SK-N-SH (cell line): ENCODE results near the gene HPCAL1. TPM values are rescaled to one million over a fixed set of nuclear protein-coding genes. Genes with fewer than 3 reads are reported as not detected.

ENCODE experiments used
- CTCF ChIA-PET: fragments of 300-600, 350-600 bp; formaldehyde crosslinking; extraction: SDS; loops from one replicate; lab custom pipeline; 2021; lab: Yijun Ruan, JAX
- POLR2A ChIA-PET: fragments of 350-600 bp; sonication (Branson Sonifier 250); formaldehyde crosslinking; extraction: SDS; loops from one replicate; lab custom pipeline; 2020; ENCODE audit warnings: antibody characterized with exemption, inconsistent platforms; lab: Yijun Ruan, JAX
- DNase-seq: peaks from one replicate; pipeline ENCODE4 v3.0.0; 2012
- H2AFZ ChIP-seq: fragments of 200-600 bp; sonication (generic); 2 replicates; pipeline ENCODE4 v1.8.1; 2016; ENCODE audit warnings: antibody characterized with exemption, mild to moderate bottlenecking, low read depth
- H3F3A ChIP-seq: fragments of 200-600 bp; sonication (generic); replicated peaks from 2 replicates; pipeline ENCODE3; 2016; ENCODE audit warnings: antibody characterized with exemption, mild to moderate bottlenecking; ENCODE audit not compliant: insufficient read depth
- H3K27ac ChIP-seq, 2 experiments: fragments of 200-500 bp in 1 of 2; fragments of 200-600 bp in 1 of 2; sonication (Bioruptor generic) in 1 of 2; sonication (generic), shearing (Covaris generic) in 1 of 2; 2 replicates each; pipeline versions ENCODE4 v1.5.1 to v1.6.1; 2014 to 2016; ENCODE audit warnings: low read depth in 2 of 2, inconsistent platforms in 1 of 2, low read length in 1 of 2, mild to moderate bottlenecking in 1 of 2, mixed read lengths in 1 of 2
- H3K27me3 ChIP-seq: fragments of 200-600 bp; sonication (generic), shearing (Covaris generic); 2 replicates; pipeline ENCODE4 v1.6.1; 2016; ENCODE audit warnings: mixed run types; ENCODE audit not compliant: insufficient read depth
- H3K36me3 ChIP-seq, 2 experiments: fragments of 200-500 bp in 1 of 2; fragments of 200-600 bp in 1 of 2; sonication (Bioruptor generic) in 1 of 2; sonication (generic) in 1 of 2; replicated peaks in 1 of 2; 2 replicates each; pipeline versions ENCODE3 to v1.5.1; 2014 to 2016; ENCODE audit warnings: low read length in 1 of 2, mild to moderate bottlenecking in 1 of 2; ENCODE audit not compliant: insufficient read depth in 2 of 2, control insufficient read depth in 1 of 2
- H3K4me1 ChIP-seq, 2 experiments: fragments of 200-500 bp in 1 of 2; fragments of 200-600 bp in 1 of 2; sonication (Bioruptor generic) in 1 of 2; sonication (generic), shearing (Covaris generic) in 1 of 2; 2 replicates each; pipeline versions ENCODE4 v1.5.1 to v1.6.1; 2014 to 2016; ENCODE audit warnings: low read depth in 1 of 2, low read length in 1 of 2, mixed run types in 1 of 2; ENCODE audit not compliant: insufficient read depth in 2 of 2, control insufficient read depth in 1 of 2
- H3K4me2 ChIP-seq: fragments of 200-600 bp; sonication (generic), shearing (Covaris generic); 2 replicates; pipeline ENCODE4 v1.6.1; 2017; ENCODE audit warnings: mixed run types
- H3K4me3 ChIP-seq, 2 experiments: fragments of 200-500 bp in 1 of 2; fragments of 200-600 bp in 1 of 2; sonication (Bioruptor generic) in 1 of 2; sonication (generic), shearing (Covaris generic) in 1 of 2; 2 replicates each; pipeline versions ENCODE4 v1.5.1 to v1.8.1; 2014 to 2016; ENCODE audit warnings: low read depth in 2 of 2, inconsistent platforms in 1 of 2, low read length in 1 of 2, mild to moderate bottlenecking in 1 of 2, mixed read lengths in 1 of 2, moderate library complexity in 1 of 2
- H3K79me2 ChIP-seq: fragments of 200-600 bp; sonication (generic); 2 replicates; pipeline ENCODE4 v1.8.1; 2017; ENCODE audit warnings: mild to moderate bottlenecking; ENCODE audit not compliant: insufficient read depth
- H3K9ac ChIP-seq: fragments of 200-600 bp; sonication (generic); 2 replicates; pipeline ENCODE4 v1.6.1; 2017; ENCODE audit warnings: mixed run types
- H3K9me2 ChIP-seq: fragments of 200-600 bp; sonication (generic); 2 replicates; pipeline ENCODE4 v1.6.1; 2017; ENCODE audit warnings: mixed run types
- H3K9me3 ChIP-seq: fragments of 200-600 bp; sonication (generic); 2 replicates; pipeline ENCODE4 v1.6.1; 2017; ENCODE audit warnings: mixed run types, mild to moderate bottlenecking, moderate library complexity
- H4K20me1 ChIP-seq: fragments of 200-600 bp; sonication (generic); 2 replicates; pipeline ENCODE4 v1.6.1; 2017; ENCODE audit warnings: mild to moderate bottlenecking, mixed run types; ENCODE audit not compliant: insufficient read depth
- CHD2 ChIP-seq: fragments of 150-350 bp; IDR thresholded peaks from 2 replicates; pipeline ENCODE4 v1.6.1; 2018; ENCODE audit warnings: low read length; ENCODE audit not compliant: partially characterized antibody
- ELF1 ChIP-seq: IDR thresholded peaks from 2 replicates; pipeline ENCODE4 v1.4.0; 2012
- EZH2phosphoT487 ChIP-seq: fragments of 200-600 bp; sonication (generic); IDR thresholded peaks from 2 replicates; pipeline ENCODE4 v1.6.1; 2017; ENCODE audit warnings: low read depth, mixed run types, mild to moderate bottlenecking, antibody characterized with exemption, moderate library complexity, borderline replicate concordance
- FOSL2 ChIP-seq: IDR thresholded peaks from 2 replicates; pipeline ENCODE4 v1.4.0; 2012; ENCODE audit warnings: low read depth, mild to moderate bottlenecking, moderate library complexity, borderline replicate concordance
- FOXM1 ChIP-seq: IDR thresholded peaks from 2 replicates; pipeline ENCODE4 v1.4.0; 2012; ENCODE audit warnings: low read depth, mild to moderate bottlenecking
- GABPA ChIP-seq: IDR thresholded peaks from 2 replicates; pipeline ENCODE4 v1.4.0; 2012; ENCODE audit warnings: low read depth, mild to moderate bottlenecking
- GATA2 ChIP-seq: sonication (generic); formaldehyde crosslinking; IDR thresholded peaks from 2 replicates; pipeline ENCODE4 v1.5.0; 2020; ENCODE audit warnings: mild to moderate bottlenecking, missing genetic modification reagents
- JUND ChIP-seq: IDR thresholded peaks from 2 replicates; pipeline ENCODE4 v1.4.0; 2012
- MXI1 ChIP-seq: IDR thresholded peaks from 2 replicates; pipeline ENCODE4 v1.6.1; 2012; ENCODE audit warnings: mild to moderate bottlenecking, low read depth, low read length, improper control_type of control experiment
- NFIC ChIP-seq: IDR thresholded peaks from 2 replicates; pipeline ENCODE4 v1.4.0; 2012; ENCODE audit warnings: borderline replicate concordance
- NRF1 ChIP-seq: IDR thresholded peaks from 2 replicates; pipeline ENCODE4 v1.6.1; 2012; ENCODE audit warnings: low read depth, mild to moderate bottlenecking, low read length
- POLR2AphosphoS5 ChIP-seq: IDR thresholded peaks from 2 replicates; pipeline ENCODE4 v1.6.1; 2012; ENCODE audit warnings: low read depth, low read length
- RAD21 ChIP-seq: IDR thresholded peaks from 2 replicates; pipeline ENCODE4 v1.6.1; 2012; ENCODE audit warnings: mild to moderate bottlenecking, low read length
- RCOR1 ChIP-seq: fragments of 150-350 bp; IDR thresholded peaks from 2 replicates; pipeline ENCODE4 v1.6.1; 2017; ENCODE audit warnings: antibody characterized with exemption, low read length
- RFX5 ChIP-seq: IDR thresholded peaks from 2 replicates; pipeline ENCODE4 v1.6.1; 2012; ENCODE audit warnings: mild to moderate bottlenecking, improper control_type of control experiment, low read length
- RXRA ChIP-seq: IDR thresholded peaks from 2 replicates; pipeline ENCODE4 v1.4.0; 2012; ENCODE audit warnings: low read depth, mild to moderate bottlenecking, borderline replicate concordance
- SIN3A ChIP-seq: IDR thresholded peaks from 2 replicates; pipeline ENCODE4 v1.6.1; 2012; ENCODE audit warnings: low read depth, mild to moderate bottlenecking, low read length, moderate library complexity, borderline replicate concordance
- TAF1 ChIP-seq: IDR thresholded peaks from 2 replicates; pipeline ENCODE4 v1.6.1; 2012; ENCODE audit warnings: low read depth, mild to moderate bottlenecking, low read length, moderate library complexity, borderline replicate concordance
- TCF12 ChIP-seq: IDR thresholded peaks from 2 replicates; pipeline ENCODE4 v1.4.0; 2012
- WGBS: methylation state at CpG from one replicate; pipeline ENCODE4 v1.1.6; 2017; ENCODE audit warnings: low lambda C conversion rate; 5-methylcytosine and 5-hydroxymethylcytosine counted together
- polyA plus RNA-seq, 3 experiments: library from polyadenylated mRNA; depleted of rRNA; stranded (reverse); fragments of >200 nt; gene quantifications; 2 replicates each; pipeline ENCODE4 v1.2.3, GENCODE V29; 2012
- TF ChIP-seq, protein P1 (sequence below): IDR thresholded peaks from 2 replicates; pipeline ENCODE4 v1.4.0; 2012; ENCODE audit warnings: low read depth
- TF ChIP-seq, protein P2 (sequence below): IDR thresholded peaks from 2 replicates; pipeline ENCODE4 v1.6.1; 2012; ENCODE audit warnings: mild to moderate bottlenecking, low read depth, low read length, moderate library complexity
- TF ChIP-seq, protein P3 (sequence below): IDR thresholded peaks from 2 replicates; pipeline ENCODE4; 2012

The HPCAL1 gene
- polyA plus RNA-seq, 1 of the 3 experiments (the other 2 are of a cell fraction) = 77.0 TPM

DNA sequence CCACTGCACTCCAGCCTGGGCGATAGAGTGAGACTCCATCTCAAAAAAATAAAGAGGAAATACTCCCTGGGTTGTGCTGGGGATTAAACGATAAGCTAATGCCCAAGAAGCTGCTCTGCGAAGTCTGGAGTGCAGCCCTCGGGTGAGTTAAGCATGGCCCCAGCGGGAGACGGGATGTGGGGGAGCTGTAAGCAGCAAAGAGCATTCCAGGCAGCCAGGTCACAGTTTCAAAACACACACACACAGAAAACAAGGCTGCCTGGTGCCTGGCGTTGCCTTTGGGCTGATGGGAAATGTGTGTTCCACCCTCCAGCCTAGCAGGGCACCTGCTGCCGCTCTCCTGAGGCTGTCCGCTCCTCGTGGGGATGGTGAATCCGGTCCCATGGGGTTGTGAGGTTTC, 121.3 kb downstream of the HPCAL1 start (continued):
- no peak for TF ChIP-seq CHD2
- no peak for TF ChIP-seq MXI1
- TF ChIP-seq TAF1 = no peak
- TF ChIP-seq RXRA = no peak

DNA sequence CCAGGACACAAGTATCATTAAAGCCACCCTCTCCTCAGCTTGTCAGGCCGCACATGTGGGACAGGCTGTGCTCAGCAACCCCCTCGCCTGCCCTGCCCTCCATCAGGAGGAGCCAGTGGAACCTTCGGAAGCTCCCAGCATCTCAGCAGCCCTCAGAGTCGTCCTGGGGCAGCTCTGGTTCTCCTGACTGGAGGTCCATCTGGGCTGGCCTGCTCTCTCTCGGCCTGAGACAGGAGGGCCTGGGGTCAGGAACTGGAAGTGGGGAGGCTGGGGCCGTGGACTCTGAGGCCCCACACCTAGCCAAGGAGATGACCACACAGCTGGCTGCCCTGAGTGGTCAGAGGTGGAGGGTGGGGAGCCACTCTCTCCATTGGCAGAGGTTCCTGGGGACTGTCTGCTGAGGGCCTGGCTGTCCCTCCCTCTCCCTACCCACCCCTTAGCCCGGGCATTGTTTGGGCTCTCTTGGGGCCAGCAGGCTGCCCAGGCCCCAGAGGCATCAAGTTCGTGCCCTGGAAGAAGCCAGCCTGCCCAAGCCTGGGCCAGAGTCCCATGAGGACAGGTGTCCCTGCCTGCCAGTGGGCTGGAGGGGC, 122.3 kb downstream of the HPCAL1 start:
- Histone ChIP-seq H3K9me3 (no peaks in the 10 kb centered on the region), H3K27me3 (no peaks in the 10 kb centered on the region), H3K9ac (no peak overlapping the region), H3F3A (no peaks in the 10 kb centered on the region), H3K4me2 (no peak overlapping the region), H3K4me3 (no peak overlapping the region), H3K36me3 (peaks cover 4 to 16% of the 10 kb centered on the region in 2 experiments), H3K9me2 (no peaks in the 10 kb centered on the region), H3K79me2 (no peaks in the 10 kb centered on the region), H2AFZ (no peak overlapping the region), H3K27ac (no peak overlapping the region; a peak in 1 of 4 replicates), H3K4me1 (peaks cover 0 to 3% of the 10 kb centered on the region in 2 experiments; a peak in 1 of 4 replicates), H4K20me1 (no peaks in the 10 kb centered on the region)
- no peak for DNase-seq
- WGBS = 94% methylated on average over 5 of the region's 8 CpGs
- CTCF ChIA-PET = interaction anchor here (0.7 to 8.3 kb wide), 8 partner anchors 10 to 353 kb away, joined by 3 to 69 read pairs (median 10); no protein-coding TSS in a partner anchor
- TF ChIP-seq TCF12 (no peak), RXRA (no peak), GABPA (no peak), RAD21 (no peak), FOSL2 (no peak), NRF1 (no peak), RFX5 (no peak), FOXM1 (no peak), JUND (no peak), POLR2AphosphoS5 (no peak), RCOR1 (no peak), NFIC (no peak)
- POLR2A ChIA-PET = interaction anchor here (0.7 to 1.2 kb wide), 2 partner anchors 10 to 121 kb away, joined by 3 to 4 read pairs; no protein-coding TSS in a partner anchor

DNA sequence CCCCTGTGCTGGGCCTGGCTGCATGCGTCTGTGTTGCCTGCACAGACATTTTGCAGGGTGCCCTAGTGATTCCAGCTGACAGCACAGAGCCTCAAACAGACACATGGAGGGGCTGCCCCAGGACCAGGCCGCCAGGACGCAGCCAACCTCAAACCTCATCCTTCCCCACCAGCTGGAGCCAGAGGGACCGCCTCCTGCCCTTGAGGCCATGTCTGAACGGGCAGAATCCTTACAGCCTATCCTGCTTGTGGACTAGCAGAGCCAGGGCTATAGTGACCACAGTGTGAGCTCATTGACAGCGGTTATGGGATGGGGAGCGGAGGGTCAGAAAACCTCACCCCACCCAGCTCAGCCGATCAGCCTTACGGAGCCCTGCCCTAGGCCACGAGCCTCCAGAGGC, 123.0 kb downstream of the HPCAL1 start:
- WGBS = 96% methylated on average over 9 of the region's 10 CpGs
- no peaks in the 10 kb centered on the region for H3K27me3 ChIP-seq
- no peaks in the 10 kb centered on the region for H3K79me2 ChIP-seq
- no peaks in the 10 kb centered on the region for H3K9me3 ChIP-seq
- no peak overlapping the region for H3K9ac ChIP-seq
- H3K36me3 ChIP-seq = peaks cover 0 to 16% of the 10 kb centered on the region in 2 experiments
- H3F3A ChIP-seq = no peaks in the 10 kb centered on the region
- CTCF ChIA-PET = interaction anchor here (1.1 to 8.3 kb wide), 8 partner anchors 9 to 353 kb away, joined by 3 to 69 read pairs (median 10); no protein-coding TSS in a partner anchor
- peaks cover 0 to 3% of the 10 kb centered on the region in 2 experiments; a peak in 1 of 4 replicates for H3K4me1 ChIP-seq
- H3K9me2 ChIP-seq = no peaks in the 10 kb centered on the region
- H3K4me3 ChIP-seq = no peak overlapping the region
- H3K27ac ChIP-seq = no peak overlapping the region; a peak in 1 of 4 replicates
- POLR2A ChIA-PET = interaction anchor here (0.7 to 1.2 kb wide), 2 partner anchors 11 to 122 kb away, joined by 3 to 4 read pairs; no protein-coding TSS in a partner anchor
- no peaks in the 10 kb centered on the region for H4K20me1 ChIP-seq
- peak; percentile 43 for DNase-seq
- H3K4me2 ChIP-seq = no peak overlapping the region
- no peak overlapping the region for H2AFZ ChIP-seq
- TF ChIP-seq, protein P1, sequence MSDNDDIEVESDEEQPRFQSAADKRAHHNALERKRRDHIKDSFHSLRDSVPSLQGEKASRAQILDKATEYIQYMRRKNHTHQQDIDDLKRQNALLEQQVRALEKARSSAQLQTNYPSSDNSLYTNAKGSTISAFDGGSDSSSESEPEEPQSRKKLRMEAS = no peak
- TF ChIP-seq ELF1 = no peak
- TF ChIP-seq, protein P2, sequence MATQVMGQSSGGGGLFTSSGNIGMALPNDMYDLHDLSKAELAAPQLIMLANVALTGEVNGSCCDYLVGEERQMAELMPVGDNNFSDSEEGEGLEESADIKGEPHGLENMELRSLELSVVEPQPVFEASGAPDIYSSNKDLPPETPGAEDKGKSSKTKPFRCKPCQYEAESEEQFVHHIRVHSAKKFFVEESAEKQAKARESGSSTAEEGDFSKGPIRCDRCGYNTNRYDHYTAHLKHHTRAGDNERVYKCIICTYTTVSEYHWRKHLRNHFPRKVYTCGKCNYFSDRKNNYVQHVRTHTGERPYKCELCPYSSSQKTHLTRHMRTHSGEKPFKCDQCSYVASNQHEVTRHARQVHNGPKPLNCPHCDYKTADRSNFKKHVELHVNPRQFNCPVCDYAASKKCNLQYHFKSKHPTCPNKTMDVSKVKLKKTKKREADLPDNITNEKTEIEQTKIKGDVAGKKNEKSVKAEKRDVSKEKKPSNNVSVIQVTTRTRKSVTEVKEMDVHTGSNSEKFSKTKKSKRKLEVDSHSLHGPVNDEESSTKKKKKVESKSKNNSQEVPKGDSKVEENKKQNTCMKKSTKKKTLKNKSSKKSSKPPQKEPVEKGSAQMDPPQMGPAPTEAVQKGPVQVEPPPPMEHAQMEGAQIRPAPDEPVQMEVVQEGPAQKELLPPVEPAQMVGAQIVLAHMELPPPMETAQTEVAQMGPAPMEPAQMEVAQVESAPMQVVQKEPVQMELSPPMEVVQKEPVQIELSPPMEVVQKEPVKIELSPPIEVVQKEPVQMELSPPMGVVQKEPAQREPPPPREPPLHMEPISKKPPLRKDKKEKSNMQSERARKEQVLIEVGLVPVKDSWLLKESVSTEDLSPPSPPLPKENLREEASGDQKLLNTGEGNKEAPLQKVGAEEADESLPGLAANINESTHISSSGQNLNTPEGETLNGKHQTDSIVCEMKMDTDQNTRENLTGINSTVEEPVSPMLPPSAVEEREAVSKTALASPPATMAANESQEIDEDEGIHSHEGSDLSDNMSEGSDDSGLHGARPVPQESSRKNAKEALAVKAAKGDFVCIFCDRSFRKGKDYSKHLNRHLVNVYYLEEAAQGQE = no peak
- no peak for TF ChIP-seq RXRA
- TF ChIP-seq, protein P3, sequence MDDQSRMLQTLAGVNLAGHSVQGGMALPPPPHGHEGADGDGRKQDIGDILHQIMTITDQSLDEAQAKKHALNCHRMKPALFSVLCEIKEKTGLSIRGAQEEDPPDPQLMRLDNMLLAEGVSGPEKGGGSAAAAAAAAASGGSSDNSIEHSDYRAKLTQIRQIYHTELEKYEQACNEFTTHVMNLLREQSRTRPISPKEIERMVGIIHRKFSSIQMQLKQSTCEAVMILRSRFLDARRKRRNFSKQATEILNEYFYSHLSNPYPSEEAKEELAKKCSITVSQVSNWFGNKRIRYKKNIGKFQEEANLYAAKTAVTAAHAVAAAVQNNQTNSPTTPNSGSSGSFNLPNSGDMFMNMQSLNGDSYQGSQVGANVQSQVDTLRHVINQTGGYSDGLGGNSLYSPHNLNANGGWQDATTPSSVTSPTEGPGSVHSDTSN = no peak
- TF ChIP-seq SIN3A = no peak
- TF ChIP-seq TCF12 = no peak
- TF ChIP-seq GATA2 (CRISPR knock-in tag) = no peak
- no peak for TF ChIP-seq EZH2phosphoT487
- no peak for TF ChIP-seq NFIC
- TF ChIP-seq GABPA = no peak
